MM.1S (cell line): Measurements from ENCODE around the gene GUCA2A.

Source experiments
- DNase-seq: peaks from one replicate; pipeline ENCODE4 v3.0.0-alpha.2; 2015
- H2AFZ ChIP-seq: fragments of 300-600 bp; sonication (generic); 2 replicates; pipeline ENCODE4 v1.6.0; 2016; ENCODE audit warnings: antibody characterized with exemption, low read length
- H3F3A ChIP-seq: fragments of 300-600 bp; sonication (generic); 2 replicates; pipeline ENCODE4 v1.6.1; 2016; ENCODE audit warnings: mild to moderate bottlenecking, antibody characterized with exemption, low read length, moderate library complexity, mixed read lengths; ENCODE audit not compliant: insufficient read depth
- H3K27ac ChIP-seq: fragments of 300-600 bp; sonication (generic); 2 replicates; pipeline ENCODE4 v1.5.1; 2016; ENCODE audit warnings: mild to moderate bottlenecking, low read length
- H3K27me3 ChIP-seq: fragments of 300-600 bp; sonication (generic); replicated peaks from 2 replicates; pipeline ENCODE4 v1.6.0; 2016; ENCODE audit warnings: low read length; ENCODE audit not compliant: insufficient read depth
- H3K36me3 ChIP-seq: fragments of 300-600 bp; sonication (generic); replicated peaks from 2 replicates; pipeline ENCODE4 v1.6.1; 2016; ENCODE audit warnings: mild to moderate bottlenecking, low read length, mixed read lengths; ENCODE audit not compliant: insufficient read depth
- H3K4me1 ChIP-seq: fragments of 300-600 bp; sonication (generic); 2 replicates; pipeline ENCODE4 v1.6.1; 2016; ENCODE audit warnings: low read length, mixed read lengths
- H3K4me2 ChIP-seq: fragments of 300-600 bp; sonication (generic); 2 replicates; pipeline ENCODE4 v1.6.0; 2016; ENCODE audit warnings: low read depth, low read length
- H3K4me3 ChIP-seq: fragments of 300-600 bp; sonication (generic); 2 replicates; pipeline ENCODE4 v1.5.1; 2016; ENCODE audit warnings: low read length, mixed read lengths
- H3K79me2 ChIP-seq: fragments of 300-600 bp; sonication (generic); 2 replicates; pipeline ENCODE4 v1.6.1; 2016; ENCODE audit warnings: mixed run types, low read length, mixed read lengths
- H3K9ac ChIP-seq: fragments of 300-600 bp; sonication (generic); 2 replicates; pipeline ENCODE4 v1.6.1; 2016; ENCODE audit warnings: low read length, mixed read lengths
- H3K9me2 ChIP-seq: fragments of 300-600 bp; sonication (generic); replicated peaks from 2 replicates; pipeline ENCODE4 v1.6.1; 2016; ENCODE audit warnings: mild to moderate bottlenecking, low read length, mixed read lengths; ENCODE audit not compliant: insufficient read depth
- H3K9me3 ChIP-seq: fragments of 300-600 bp; sonication (generic); replicated peaks from 2 replicates; pipeline ENCODE4 v1.6.1; 2016; ENCODE audit warnings: mild to moderate bottlenecking, low read length, mixed read lengths; ENCODE audit not compliant: insufficient read depth
- H4K20me1 ChIP-seq: fragments of 300-600 bp; sonication (generic); 2 replicates; pipeline ENCODE4 v1.6.1; 2016; ENCODE audit warnings: mild to moderate bottlenecking, low read length, moderate library complexity, mixed read lengths; ENCODE audit not compliant: insufficient read depth
- CTCF ChIP-seq: fragments of 300-600 bp; sonication (generic); IDR thresholded peaks from 2 replicates; pipeline ENCODE4 v1.5.1; 2016; ENCODE audit warnings: antibody characterized with exemption, low read length, mixed read lengths
- EZH2 ChIP-seq: fragments of 300-600 bp; sonication (generic); optimal IDR thresholded peaks from 2 replicates; pipeline ENCODE3; 2017; ENCODE audit warnings: low read depth, mild to moderate bottlenecking, antibody characterized with exemption, low read length, mixed read lengths
- EZH2phosphoT487 ChIP-seq: fragments of 300-600 bp; sonication (generic); IDR thresholded peaks from 2 replicates; pipeline ENCODE4 v1.6.1; 2018; ENCODE audit warnings: antibody characterized with exemption, low read length

GUCA2A gene

DNA sequence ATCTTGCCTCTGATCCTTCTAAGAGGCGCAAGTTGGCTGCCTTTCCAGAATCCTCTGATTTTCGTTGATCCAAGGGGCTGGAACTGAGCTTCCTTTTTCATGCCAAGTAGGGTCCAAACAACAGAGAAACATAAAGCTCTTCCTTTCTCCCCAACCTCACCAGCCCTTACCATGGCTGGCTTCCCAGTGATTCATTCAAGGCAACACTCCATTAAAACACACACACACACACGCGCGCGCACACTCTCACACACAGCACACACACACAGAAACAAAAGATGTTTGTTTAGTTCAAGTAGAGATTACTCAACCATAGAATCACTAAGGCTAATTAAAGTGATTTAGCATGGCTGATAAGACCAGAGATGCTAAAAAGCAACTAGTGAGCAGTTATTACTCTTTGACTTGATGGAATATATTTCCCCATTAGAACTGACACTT, 13.0 kb upstream of the GUCA2A start:
- Histone ChIP-seq H3K27ac (no peak overlapping the region), H3K4me3 (no peak overlapping the region), H3K36me3 (no peaks in the 10 kb centered on the region), H3K4me1 (no peaks in the 10 kb centered on the region), H3F3A (no peaks in the 10 kb centered on the region), H3K27me3 (no peaks in the 10 kb centered on the region), H2AFZ (no peak overlapping the region), H3K9me2 (no peaks in the 10 kb centered on the region), H3K9me3 (no peaks in the 10 kb centered on the region), H4K20me1 (no peaks in the 10 kb centered on the region), H3K9ac (no peak overlapping the region), H3K4me2 (no peak overlapping the region), H3K79me2 (no peaks in the 10 kb centered on the region)
- DNase-seq: no peak
- no peak for TF ChIP-seq EZH2phosphoT487

- no peaks in the 10 kb centered on the region for H3K36me3 ChIP-seq
- H3K27ac ChIP-seq: no peak overlapping the region
- peak; percentile 55 for DNase-seq
- no peaks in the 10 kb centered on the region for H4K20me1 ChIP-seq
- no peak overlapping the region for H3K4me2 ChIP-seq
- peak; percentile 88 for TF ChIP-seq CTCF
- TF ChIP-seq EZH2: no peak
- no peak overlapping the region for H2AFZ ChIP-seq
- H3K9ac ChIP-seq: no peak overlapping the region
- no peaks in the 10 kb centered on the region for H3K9me3 ChIP-seq
- no peak overlapping the region for H3K4me3 ChIP-seq
- no peaks in the 10 kb centered on the region for H3K9me2 ChIP-seq
- no peaks in the 10 kb centered on the region for H3K4me1 ChIP-seq
- no peaks in the 10 kb centered on the region for H3F3A ChIP-seq
- H3K27me3 ChIP-seq: no peaks in the 10 kb centered on the region
- H3K79me2 ChIP-seq: no peaks in the 10 kb centered on the region
Observed at GRCh38 chr1:42176902-42177519, 12.5 kb upstream of the GUCA2A start.

GRCh38 chr1:42175314-42176054, 10.9 kb upstream of the GUCA2A start:
- no peaks in the 10 kb centered on the region for H3K4me1 ChIP-seq
- TF ChIP-seq EZH2 (no peak), EZH2phosphoT487 (no peak), CTCF (no peak)
- no peaks in the 10 kb centered on the region for H3K9me3 ChIP-seq

More at GRCh38 chr1:42175314-42176054, 10.9 kb upstream of the GUCA2A start:
- H3K27ac ChIP-seq: no peak overlapping the region
- no peak overlapping the region for H2AFZ ChIP-seq
- no peaks in the 10 kb centered on the region for H3K36me3 ChIP-seq
- H3K4me3 ChIP-seq: no peak overlapping the region
- no peaks in the 10 kb centered on the region for H3F3A ChIP-seq
- DNase-seq: no peak
- no peaks in the 10 kb centered on the region for H3K27me3 ChIP-seq
- no peaks in the 10 kb centered on the region for H3K79me2 ChIP-seq
- H3K4me2 ChIP-seq: no peak overlapping the region
- no peaks in the 10 kb centered on the region for H4K20me1 ChIP-seq
- no peaks in the 10 kb centered on the region for H3K9me2 ChIP-seq
- H3K9ac ChIP-seq: no peak overlapping the region
